Esophagus squamous epithelium (tissue), 4 donors: ENCODE data around the gene CEP350.

Experiments used
- POLR2A ChIP-seq, 4 donors: fragments of 450-650 bp; IDR thresholded peaks; one replicate each; pipeline ENCODE4 v1.6.1; 2017; ENCODE audit warnings: antibody characterized with exemption in 4 of 4, mild to moderate bottlenecking in 4 of 4, moderate library complexity in 3 of 4
- TF ChIP-seq, protein P1 (sequence below), 6 experiments: fragments of 450-650 bp in 4 of 6; fragments of 200-600 bp in 2 of 6; sonication (generic) in 2 of 6; IDR thresholded peaks; one replicate each; pipeline ENCODE4 v1.5.1; 2016 to 2019; ENCODE audit warnings: antibody characterized with exemption in 6 of 6, mild to moderate bottlenecking in 4 of 6, moderate library complexity in 4 of 6

DNA sequence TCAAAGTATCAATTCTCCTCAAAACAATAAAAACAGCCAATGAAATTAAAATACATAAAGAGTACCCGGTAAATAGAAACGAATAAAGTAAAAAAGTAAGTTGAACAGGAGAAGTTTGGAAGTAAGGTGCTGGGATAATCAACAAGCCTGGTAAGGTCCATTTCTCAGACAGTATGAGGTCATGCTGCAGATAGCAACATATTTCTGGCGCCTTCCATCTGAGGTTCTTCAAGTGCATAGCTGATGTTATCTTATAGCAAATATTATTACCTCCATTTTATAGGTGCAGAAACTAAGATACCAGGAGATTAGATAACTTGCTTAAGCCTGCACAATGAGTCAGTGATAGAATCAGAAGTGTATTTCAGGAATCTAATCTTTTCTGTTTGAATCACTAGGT, 23.7 kb upstream of the CEP350 start:
- TF ChIP-seq POLR2A (IDR thresholded peaks at IDR 0.05) = no peak
- TF ChIP-seq, protein P1, sequence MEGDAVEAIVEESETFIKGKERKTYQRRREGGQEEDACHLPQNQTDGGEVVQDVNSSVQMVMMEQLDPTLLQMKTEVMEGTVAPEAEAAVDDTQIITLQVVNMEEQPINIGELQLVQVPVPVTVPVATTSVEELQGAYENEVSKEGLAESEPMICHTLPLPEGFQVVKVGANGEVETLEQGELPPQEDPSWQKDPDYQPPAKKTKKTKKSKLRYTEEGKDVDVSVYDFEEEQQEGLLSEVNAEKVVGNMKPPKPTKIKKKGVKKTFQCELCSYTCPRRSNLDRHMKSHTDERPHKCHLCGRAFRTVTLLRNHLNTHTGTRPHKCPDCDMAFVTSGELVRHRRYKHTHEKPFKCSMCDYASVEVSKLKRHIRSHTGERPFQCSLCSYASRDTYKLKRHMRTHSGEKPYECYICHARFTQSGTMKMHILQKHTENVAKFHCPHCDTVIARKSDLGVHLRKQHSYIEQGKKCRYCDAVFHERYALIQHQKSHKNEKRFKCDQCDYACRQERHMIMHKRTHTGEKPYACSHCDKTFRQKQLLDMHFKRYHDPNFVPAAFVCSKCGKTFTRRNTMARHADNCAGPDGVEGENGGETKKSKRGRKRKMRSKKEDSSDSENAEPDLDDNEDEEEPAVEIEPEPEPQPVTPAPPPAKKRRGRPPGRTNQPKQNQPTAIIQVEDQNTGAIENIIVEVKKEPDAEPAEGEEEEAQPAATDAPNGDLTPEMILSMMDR (IDR thresholded peaks at IDR 0.05) = no peak
